WERI-Rb-1 (cell line): ENCODE measurements around the gene TMEM51.

Source experiments
- DNase-seq: peaks from one replicate; pipeline ENCODE4 v3.0.0-alpha.2; 2020
- H3K27ac ChIP-seq: fragments of 250-450 bp; sonication (Bioruptor Pico); 2 replicates; pipeline ENCODE4 v1.5.1; 2020; ENCODE audit warnings: mild to moderate bottlenecking, moderate library complexity
- H3K27me3 ChIP-seq: fragments of 250-450 bp; sonication (Bioruptor Pico); 2 replicates; pipeline ENCODE4 v1.5.1; 2021; ENCODE audit warnings: mild to moderate bottlenecking, low read depth, moderate library complexity; ENCODE audit not compliant: insufficient read depth, severe bottlenecking
- H3K36me3 ChIP-seq: fragments of 250-450 bp; sonication (Bioruptor Pico); 2 replicates; pipeline ENCODE4 v1.5.1; 2020; ENCODE audit warnings: mild to moderate bottlenecking, moderate library complexity
- H3K4me3 ChIP-seq: 2 replicates; pipeline ENCODE4 v1.5.1; 2011; ENCODE audit warnings: low read depth, mild to moderate bottlenecking, control low read depth, low read length
- H3K9me3 ChIP-seq: fragments of 250-450 bp; sonication (Bioruptor Pico); 2 replicates; pipeline ENCODE4 v1.5.1; 2021; ENCODE audit warnings: mild to moderate bottlenecking, moderate library complexity; ENCODE audit not compliant: severe bottlenecking
- CTCF ChIP-seq: IDR thresholded peaks from 2 replicates; pipeline ENCODE4 v1.5.1; 2011; ENCODE audit warnings: low read depth, mild to moderate bottlenecking, control low read depth, inconsistent platforms, low read length

Gene TMEM51

GRCh38 chr1:15176898-15177665, 23.5 kb downstream of the TMEM51 start:
- no peaks in the 10 kb centered on the region for H3K27me3 ChIP-seq
- H3K36me3 ChIP-seq = no peaks in the 10 kb centered on the region; the same call in 1 of the 2 replicates
- TF ChIP-seq CTCF = no peak
- H3K4me3 ChIP-seq = no peak overlapping the region
- no peak for DNase-seq
- no peak overlapping the region for H3K27ac ChIP-seq
- H3K9me3 ChIP-seq = no peaks in the 10 kb centered on the region

GRCh38 chr1:15177710-15178166, 24.2 kb downstream of the TMEM51 start:
- Histone ChIP-seq H3K36me3 (no peaks in the 10 kb centered on the region; the same call in 1 of the 2 replicates), H3K9me3 (no peaks in the 10 kb centered on the region), H3K27me3 (no peaks in the 10 kb centered on the region), H3K27ac (no peak overlapping the region), H3K4me3 (no peak overlapping the region)
- no peak for DNase-seq
- TF ChIP-seq CTCF = no peak

GRCh38 chr1:15178571-15179484, 25.3 kb downstream of the TMEM51 start:
- Histone ChIP-seq H3K27me3 (no peaks in the 10 kb centered on the region), H3K27ac (no peak overlapping the region), H3K36me3 (no peaks in the 10 kb centered on the region; the same call in 1 of the 2 replicates), H3K9me3 (no peaks in the 10 kb centered on the region), H3K4me3 (no peak overlapping the region)
- TF ChIP-seq CTCF = no peak
- no peak for DNase-seq

GRCh38 chr1:15179485-15179883, 25.9 kb downstream of the TMEM51 start:
- no peak for DNase-seq
- no peaks in the 10 kb centered on the region for H3K9me3 ChIP-seq
- H3K4me3 ChIP-seq = no peak overlapping the region
- no peaks in the 10 kb centered on the region for H3K27me3 ChIP-seq
- TF ChIP-seq CTCF = no peak
- H3K36me3 ChIP-seq = no peaks in the 10 kb centered on the region; the same call in 1 of the 2 replicates
- no peak overlapping the region for H3K27ac ChIP-seq

GRCh38 chr1:15180189-15180588, 26.6 kb downstream of the TMEM51 start:
- Histone ChIP-seq H3K36me3 (no peaks in the 10 kb centered on the region; the same call in 1 of the 2 replicates), H3K27ac (no peak overlapping the region), H3K9me3 (no peaks in the 10 kb centered on the region), H3K27me3 (no peaks in the 10 kb centered on the region), H3K4me3 (no peak overlapping the region)
- no peak for DNase-seq
- no peak for TF ChIP-seq CTCF
